KG1 (cell line): Measurements from ENCODE around the gene DHRS3.
"Not testable (repeated sequence)": the region's sequence is repeated elsewhere in the genome, so short reads cannot be mapped to it uniquely, and the experiment has no call there.

Source experiments
- DNase-seq: peaks from one replicate; lab custom pipeline; 2025; lab: John Stamatoyannopoulos, UW

DHRS3 gene

GRCh38 chr1:12573015-12573825 lies 44.8 kb downstream of the DHRS3 start:
- no peak for DNase-seq

GRCh38 chr1:12572522-12572921 lies 45.5 kb downstream of the DHRS3 start:
- DNase-seq: no peak

GRCh38 chr1:12570291-12570690 lies 47.7 kb downstream of the DHRS3 start:
- no peak for DNase-seq

DNA sequence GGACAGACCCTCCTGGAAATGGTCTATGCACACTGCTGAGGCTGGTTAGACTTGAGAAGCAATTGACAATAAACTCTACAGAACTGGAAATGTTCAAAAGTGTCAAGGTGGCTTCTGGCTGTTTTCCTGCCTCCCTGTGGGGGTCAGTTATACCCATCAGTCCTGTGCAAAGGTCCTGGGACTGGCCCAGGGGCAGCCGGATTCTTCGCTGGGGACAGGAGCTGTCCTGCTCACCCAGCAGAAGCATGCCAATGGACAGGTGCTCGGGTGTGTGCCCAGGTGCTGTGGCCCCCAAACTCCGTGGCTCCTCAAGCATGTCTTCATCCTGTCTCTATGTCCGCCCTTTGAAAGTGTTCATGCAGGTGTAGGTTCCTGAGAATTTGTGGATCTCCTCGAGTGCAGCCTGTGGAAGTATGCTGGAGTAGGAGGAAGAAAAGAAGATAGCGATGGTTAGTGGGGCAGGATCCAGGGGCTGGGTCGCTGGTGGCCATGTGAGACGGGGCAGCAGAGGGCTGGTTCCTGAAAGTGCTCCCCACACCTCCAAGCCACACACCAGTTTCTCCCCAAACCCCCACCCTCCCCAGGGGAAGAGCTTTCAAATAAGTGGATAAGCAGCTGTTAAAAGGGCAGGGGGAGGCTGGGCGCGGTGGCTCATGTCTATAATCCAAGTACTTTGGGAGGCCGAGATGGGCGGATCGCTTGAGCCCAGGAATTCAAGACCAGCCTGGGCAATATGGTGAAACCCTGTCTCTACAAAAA lies 49.8 kb downstream of the DHRS3 start:
- no peak for DNase-seq

- no peak for DNase-seq
These were observed 50.7 kb downstream of the DHRS3 start for GRCh38 chr1:12567288-12567819.

GRCh38 chr1:12566484-12567287 lies 51.3 kb downstream of the DHRS3 start:
- no peak for DNase-seq

- DNase-seq: no peak
These were observed 52.1 kb downstream of the DHRS3 start for GRCh38 chr1:12565966-12566352.

DNA sequence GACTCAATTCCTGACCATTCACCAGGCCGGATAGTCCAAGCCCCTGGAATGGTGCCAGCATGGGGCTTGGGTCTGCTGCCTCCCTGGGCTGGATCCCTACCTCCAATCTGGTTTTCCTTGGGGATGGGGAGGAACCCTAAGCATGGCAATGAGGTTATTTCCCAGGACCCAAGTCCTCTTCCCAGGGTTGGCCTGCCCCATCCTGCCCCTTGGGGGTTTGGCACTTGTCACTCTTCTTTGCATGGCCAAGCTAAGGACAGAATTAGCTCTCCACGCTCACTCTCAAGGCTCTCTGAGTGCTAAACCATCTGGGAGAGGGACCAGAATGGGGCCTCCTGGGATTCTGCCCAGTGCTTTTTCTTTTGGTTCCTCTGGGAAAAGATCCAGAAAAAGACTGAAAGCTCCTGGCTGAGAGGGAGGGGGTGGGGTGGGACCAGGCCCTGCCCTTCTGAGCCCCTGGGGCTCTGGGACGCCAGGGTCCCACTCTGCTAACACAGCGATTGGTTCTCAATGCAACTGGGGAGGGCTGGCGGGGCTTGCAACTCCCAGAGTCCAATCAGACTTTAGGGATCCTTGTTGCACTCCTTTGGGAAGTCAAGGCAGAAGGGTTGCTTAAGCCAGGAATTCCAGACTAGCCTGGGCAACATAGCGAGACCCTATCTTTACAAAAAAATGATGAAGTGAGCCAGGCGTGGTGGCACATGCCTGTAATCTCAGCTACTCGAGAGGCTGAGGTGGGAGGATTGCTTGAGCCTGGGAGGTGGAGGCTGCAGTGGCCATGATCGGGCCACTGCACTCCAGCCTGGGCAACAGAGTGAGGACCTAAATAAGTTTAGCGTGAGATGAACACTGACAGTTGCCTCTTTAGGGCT lies 52.7 kb downstream of the DHRS3 start:
- DNase-seq: no peak

GRCh38 chr1:12564251-12564650 lies 53.8 kb downstream of the DHRS3 start:
- DNase-seq: not testable (repeated sequence)

DNA sequence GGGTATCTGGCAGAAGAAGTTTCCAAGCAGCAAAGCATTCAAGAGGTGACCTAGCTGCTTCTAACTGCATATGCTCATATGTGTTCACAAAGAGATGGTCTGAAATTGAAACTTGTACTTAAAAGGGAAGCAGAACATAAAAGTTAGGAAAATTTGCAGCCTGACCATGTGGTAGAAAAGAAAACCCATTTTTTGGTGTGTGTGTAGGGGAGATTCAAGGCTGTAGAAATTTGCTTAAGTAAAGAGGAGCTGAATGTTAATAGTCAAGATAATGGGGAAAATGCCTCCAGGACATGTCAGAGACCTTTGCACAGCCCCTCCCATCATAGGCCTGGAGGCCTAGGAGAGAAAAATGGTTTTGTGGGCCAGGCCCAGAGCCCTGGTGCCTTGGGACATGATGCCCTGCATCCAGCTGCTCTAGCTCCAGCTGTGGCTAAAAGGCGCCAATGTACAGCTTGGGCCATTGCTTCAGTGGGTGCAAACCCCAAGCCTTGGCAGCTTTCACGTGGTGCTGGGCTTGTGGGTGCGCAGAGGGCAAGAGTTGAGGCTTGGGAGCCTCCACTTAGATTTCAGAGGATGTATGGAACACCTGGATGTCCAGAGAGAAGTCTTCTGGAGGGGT lies 54.9 kb downstream of the DHRS3 start:
- DNase-seq: no peak

GRCh38 chr1:12561121-12561520 lies 56.9 kb downstream of the DHRS3 start:
- DNase-seq: no peak

DNA sequence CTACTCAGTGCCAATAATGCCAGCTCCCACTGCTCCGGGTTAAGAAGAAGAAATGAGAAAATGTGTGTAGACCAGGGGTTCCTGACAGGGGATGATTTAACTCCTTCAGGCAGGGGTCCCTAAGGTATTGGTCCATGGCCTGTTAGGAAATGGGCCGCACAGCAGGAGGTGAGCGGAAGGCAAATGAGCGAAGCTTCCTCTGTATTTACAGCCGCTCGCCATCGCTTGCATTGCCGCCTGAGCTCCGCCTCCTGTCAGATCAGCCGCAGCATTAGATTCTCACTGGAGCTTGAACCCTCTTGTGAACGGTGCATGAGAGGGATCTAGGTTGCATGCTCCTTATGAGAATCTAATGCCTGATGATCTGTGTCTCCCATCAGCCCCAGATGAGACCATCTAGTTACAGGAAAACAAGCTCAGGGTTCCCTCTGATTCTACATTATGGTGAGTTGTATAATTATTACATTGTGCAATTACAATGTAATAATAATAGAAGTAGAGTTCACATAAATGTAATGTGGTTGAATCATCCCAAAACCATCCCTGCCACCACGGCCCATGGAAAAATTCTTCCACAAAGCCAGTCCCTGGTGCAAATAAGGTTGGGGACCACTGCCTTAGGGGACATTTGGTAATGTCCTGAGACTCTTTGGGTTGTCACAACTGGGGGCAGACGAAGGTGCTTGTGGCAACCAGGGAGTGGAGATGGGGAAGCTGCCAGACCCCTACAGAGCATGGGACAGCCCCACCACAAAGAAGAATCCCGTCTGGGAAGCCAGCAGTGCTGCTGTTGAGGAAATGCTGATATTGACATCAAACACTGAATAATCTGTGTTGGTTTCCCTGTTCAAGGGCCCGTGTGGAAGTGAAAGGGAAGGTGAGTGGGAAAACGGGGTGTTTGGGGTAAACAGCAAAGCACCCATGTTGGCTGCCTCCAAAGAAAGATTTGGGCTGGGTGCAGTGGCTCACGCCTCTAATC lies 60.8 kb downstream of the DHRS3 start:
- DNase-seq: no peak

GRCh38 chr1:12556368-12556930 lies 61.6 kb downstream of the DHRS3 start:
- DNase-seq: no peak

- no peak for DNase-seq
These were observed 62.3 kb downstream of the DHRS3 start for GRCh38 chr1:12555411-12556367.

DNA sequence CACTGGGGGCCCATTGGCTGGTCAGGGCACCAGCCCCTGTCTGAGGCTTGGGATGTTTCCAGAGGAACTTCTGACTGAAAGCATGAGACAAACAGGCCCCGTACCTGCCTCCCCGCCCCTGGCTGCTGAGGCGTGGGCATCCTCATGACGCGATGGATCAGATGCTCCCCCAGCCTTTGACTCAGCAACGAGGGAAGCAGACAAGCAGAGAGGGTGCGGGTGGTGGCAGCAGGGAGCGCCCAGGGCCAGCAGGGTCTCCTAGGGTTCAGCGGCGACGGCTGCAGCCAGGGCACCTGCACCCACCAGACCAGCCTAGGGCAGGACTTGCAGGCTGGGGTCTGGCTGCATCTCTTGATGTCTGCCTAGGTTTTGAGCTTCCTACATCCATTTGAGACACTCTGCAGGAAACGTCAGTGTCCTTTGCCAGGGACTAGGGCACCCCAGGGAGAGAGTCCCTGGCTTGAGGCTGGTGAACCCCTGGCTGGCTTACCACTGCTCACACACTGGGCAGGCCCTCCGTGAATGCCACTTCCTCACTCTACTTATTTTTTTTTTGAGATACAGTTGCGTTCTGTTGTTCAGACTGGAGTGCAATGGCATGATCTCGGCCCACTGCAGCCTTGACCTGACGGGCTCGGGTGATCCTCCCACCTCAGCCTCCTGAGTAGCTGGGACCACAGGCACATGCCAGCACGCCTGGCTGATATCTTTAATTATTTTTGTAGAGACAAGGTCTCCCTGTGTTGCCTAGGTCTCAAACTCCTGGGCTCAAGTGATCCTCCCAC lies 63.3 kb downstream of the DHRS3 start:
- no peak for DNase-seq

- DNase-seq: no peak
These were observed 64.0 kb downstream of the DHRS3 start for GRCh38 chr1:12553963-12554362.
